ENCODE data around the gene RASSF7. TPM values are rescaled to one million over a fixed set of nuclear protein-coding genes. Genes with fewer than 3 reads are reported as not detected.

The RASSF7 gene
- polyA plus RNA-seq, 3 donors = 28.2 to 63.4 (median 54.4) TPM

- DNase-seq (ENCODE audit: extremely low read depth in 1 of 11, low read depth in 9 of 11, low spot score in 4 of 11) = no peak
Observed at GRCh38 chr11:574632-575312, 14.0 kb downstream of the RASSF7 start.

GRCh38 chr11:575313-575995 lies 14.7 kb downstream of the RASSF7 start:
- DNase-seq (ENCODE audit: extremely low read depth in 1 of 11, low read depth in 9 of 11, low spot score in 4 of 11) = peak in 3 of 11 donors; percentile 47 to 66 (median 47)

GRCh38 chr11:575996-576768 lies 15.4 kb downstream of the RASSF7 start, which contains the start of gene PHRF1:
Gene PHRF1, plus strand, starts transcription at chr11:576470. Its CDS starts 5,043 bp downstream, at chr11:581513.
- peak; percentile 80 to 91 (median 89) for DNase-seq (ENCODE audit: extremely low read depth in 1 of 11, low read depth in 9 of 11, low spot score in 4 of 11)

- no peak for DNase-seq (ENCODE audit: extremely low read depth in 1 of 11, low read depth in 9 of 11, low spot score in 4 of 11)
Observed at GRCh38 chr11:576811-577610, 16.2 kb downstream of the RASSF7 start.

GRCh38 chr11:577611-577894 lies 16.8 kb downstream of the RASSF7 start:
- no peak for DNase-seq (ENCODE audit: extremely low read depth in 1 of 11, low read depth in 9 of 11, low spot score in 4 of 11)

GRCh38 chr11:578276-579035 lies 17.7 kb downstream of the RASSF7 start:
- no peak for DNase-seq (ENCODE audit: extremely low read depth in 1 of 11, low read depth in 9 of 11, low spot score in 4 of 11)

- DNase-seq (ENCODE audit: extremely low read depth in 1 of 11, low read depth in 9 of 11, low spot score in 4 of 11) = no peak
Observed at GRCh38 chr11:579830-580601, 19.2 kb downstream of the RASSF7 start.

- DNase-seq (ENCODE audit: extremely low read depth in 1 of 11, low read depth in 9 of 11, low spot score in 4 of 11) = no peak
Observed at GRCh38 chr11:581342-581741, 20.6 kb downstream of the RASSF7 start.

- no peak for DNase-seq (ENCODE audit: extremely low read depth in 1 of 11, low read depth in 9 of 11, low spot score in 4 of 11)
Observed at GRCh38 chr11:581752-582151, 21.0 kb downstream of the RASSF7 start.

GRCh38 chr11:584287-584686 lies 23.5 kb downstream of the RASSF7 start:
- no peak for DNase-seq (ENCODE audit: extremely low read depth in 1 of 11, low read depth in 9 of 11, low spot score in 4 of 11)

- no peak for DNase-seq (ENCODE audit: extremely low read depth in 1 of 11, low read depth in 9 of 11, low spot score in 4 of 11)
Observed at GRCh38 chr11:586376-587316, 25.9 kb downstream of the RASSF7 start.

- DNase-seq (ENCODE audit: extremely low read depth in 1 of 11, low read depth in 9 of 11, low spot score in 4 of 11) = no peak
Observed at GRCh38 chr11:587546-587945, 26.8 kb downstream of the RASSF7 start.

GRCh38 chr11:587978-588380 lies 27.2 kb downstream of the RASSF7 start:
- DNase-seq (ENCODE audit: extremely low read depth in 1 of 11, low read depth in 9 of 11, low spot score in 4 of 11) = no peak

GRCh38 chr11:589798-590197 lies 29.0 kb downstream of the RASSF7 start:
- no peak for DNase-seq (ENCODE audit: extremely low read depth in 1 of 11, low read depth in 9 of 11, low spot score in 4 of 11)

- no peak for DNase-seq (ENCODE audit: extremely low read depth in 1 of 11, low read depth in 9 of 11, low spot score in 4 of 11)
Observed at GRCh38 chr11:590997-591396, 30.2 kb downstream of the RASSF7 start.

GRCh38 chr11:592501-592900 lies 31.7 kb downstream of the RASSF7 start:
- DNase-seq (ENCODE audit: extremely low read depth in 1 of 11, low read depth in 9 of 11, low spot score in 4 of 11) = no peak

GRCh38 chr11:592918-593317 lies 32.1 kb downstream of the RASSF7 start:
- DNase-seq (ENCODE audit: extremely low read depth in 1 of 11, low read depth in 9 of 11, low spot score in 4 of 11) = no peak

Data from renal cortex interstitium (tissue), 11 donors.